Measurements from ENCODE around the gene NIPBL.

NIPBL gene

GRCh38 chr5:36948041-36948440 lies 71.5 kb downstream of the NIPBL start:
- TF ChIP-seq CTCF (conservative IDR thresholded peaks at IDR 0.05; ENCODE audit: low read depth, low read length): no peak
- H3K4me3 ChIP-seq (ENCODE audit: low read depth, low read length): no peak overlapping the region
- DNase-seq (ENCODE audit: low read depth): peak; percentile 59

- TF ChIP-seq CTCF (conservative IDR thresholded peaks at IDR 0.05; ENCODE audit: low read depth, low read length): no peak
- DNase-seq (ENCODE audit: low read depth): no peak
- H3K4me3 ChIP-seq (ENCODE audit: low read depth, low read length): no peak overlapping the region
These were observed 72.1 kb downstream of the NIPBL start for GRCh38 chr5:36948650-36949049.

GRCh38 chr5:36949593-36949992 lies 73.0 kb downstream of the NIPBL start:
- no peak overlapping the region for H3K4me3 ChIP-seq (ENCODE audit: low read depth, low read length)
- no peak for TF ChIP-seq CTCF (conservative IDR thresholded peaks at IDR 0.05; ENCODE audit: low read depth, low read length)
- no peak for DNase-seq (ENCODE audit: low read depth)

GRCh38 chr5:36950586-36951457 lies 74.3 kb downstream of the NIPBL start:
- peak; percentile 66 for DNase-seq (ENCODE audit: low read depth)
- H3K4me3 ChIP-seq (ENCODE audit: low read depth, low read length): no peak overlapping the region
- TF ChIP-seq CTCF (conservative IDR thresholded peaks at IDR 0.05; ENCODE audit: low read depth, low read length): no peak

- no peak for DNase-seq (ENCODE audit: low read depth)
- no peak overlapping the region for H3K4me3 ChIP-seq (ENCODE audit: low read depth, low read length)
- TF ChIP-seq CTCF (conservative IDR thresholded peaks at IDR 0.05; ENCODE audit: low read depth, low read length): no peak
These were observed 76.5 kb downstream of the NIPBL start for GRCh38 chr5:36953043-36953442.

- no peak overlapping the region for H3K4me3 ChIP-seq (ENCODE audit: low read depth, low read length)
- TF ChIP-seq CTCF (conservative IDR thresholded peaks at IDR 0.05; ENCODE audit: low read depth, low read length): no peak
- DNase-seq (ENCODE audit: low read depth): peak; percentile 7
These were observed 81.5 kb downstream of the NIPBL start for GRCh38 chr5:36957953-36958537.
